Immature natural killer cell (primary cell): ENCODE results near the gene LRP1B. TPM values are rescaled to one million over a fixed set of nuclear protein-coding genes. Genes with fewer than 3 reads are reported as not detected.
A peak's percentile ranks its signal among the peaks of the same experiment; 100 is the strongest.

Source experiments
- DNase-seq, 3 donors: peaks; one replicate each; pipeline ENCODE4 v3.0.0; 2022; ENCODE audit warnings: mixed read lengths in 1 of 3
- H3K27ac Mint-ChIP-seq, 6 donors: one replicate each; pipeline ENCODE4 v1.8.0; 2020; ENCODE audit warnings: mixed read lengths in 6 of 6, mild to moderate bottlenecking in 5 of 6, inconsistent platforms in 4 of 6, moderate library complexity in 3 of 6
- H3K27me3 Mint-ChIP-seq, 3 donors: one replicate each; pipeline ENCODE4 v1.8.0; 2020 to 2021; ENCODE audit warnings: low read depth in 3 of 3, mild to moderate bottlenecking in 3 of 3, mixed read lengths in 3 of 3, moderate library complexity in 3 of 3, inconsistent platforms in 1 of 3
- H3K36me3 Mint-ChIP-seq, 3 donors: one replicate each; pipeline ENCODE4 v1.8.0; 2020; ENCODE audit warnings: mixed read lengths in 3 of 3, inconsistent platforms in 2 of 3, mild to moderate bottlenecking in 2 of 3
- H3K4me1 Mint-ChIP-seq, 2 donors: one replicate each; pipeline ENCODE4 v1.8.0; 2020; ENCODE audit warnings: inconsistent platforms in 2 of 2, mild to moderate bottlenecking in 2 of 2, mixed read lengths in 2 of 2, moderate library complexity in 1 of 2
- H3K4me3 Mint-ChIP-seq, 5 donors: one replicate each; pipeline ENCODE4 v1.8.0; 2020; ENCODE audit warnings: mild to moderate bottlenecking in 5 of 5, mixed read lengths in 5 of 5, inconsistent platforms in 3 of 5, moderate library complexity in 3 of 5
- H3K9me3 Mint-ChIP-seq, 6 donors: one replicate each; pipeline ENCODE4 v1.8.0; 2020; ENCODE audit warnings: mild to moderate bottlenecking in 6 of 6, mixed read lengths in 6 of 6, inconsistent platforms in 4 of 6, moderate library complexity in 3 of 6
- polyA plus RNA-seq, 3 donors: library from polyadenylated mRNA; unstranded; fragments of 300-500 nt; fragmentation: Illumina TruSeq; gene quantifications; one replicate each; pipeline ENCODE4 v1.2.3, GENCODE V29; 2021

LRP1B gene
- polyA plus RNA-seq, 3 donors from 2014 or later = not detected

- no peaks in the 10 kb centered on the region for H3K4me1 Mint-ChIP-seq
- no peak overlapping the region for H3K27ac Mint-ChIP-seq
- H3K36me3 Mint-ChIP-seq = no peaks in the 10 kb centered on the region
- peaks cover 5 to 44% (median 9%) of the 10 kb centered on the region in 6 donors for H3K9me3 Mint-ChIP-seq
- peaks cover 0 to 3% (median 0%) of the 10 kb centered on the region in 3 donors for H3K27me3 Mint-ChIP-seq
- H3K4me3 Mint-ChIP-seq = no peak overlapping the region
- no peak for DNase-seq
Observed at GRCh38 chr2:141417246-141417797, 713.5 kb downstream of the LRP1B start.

DNA sequence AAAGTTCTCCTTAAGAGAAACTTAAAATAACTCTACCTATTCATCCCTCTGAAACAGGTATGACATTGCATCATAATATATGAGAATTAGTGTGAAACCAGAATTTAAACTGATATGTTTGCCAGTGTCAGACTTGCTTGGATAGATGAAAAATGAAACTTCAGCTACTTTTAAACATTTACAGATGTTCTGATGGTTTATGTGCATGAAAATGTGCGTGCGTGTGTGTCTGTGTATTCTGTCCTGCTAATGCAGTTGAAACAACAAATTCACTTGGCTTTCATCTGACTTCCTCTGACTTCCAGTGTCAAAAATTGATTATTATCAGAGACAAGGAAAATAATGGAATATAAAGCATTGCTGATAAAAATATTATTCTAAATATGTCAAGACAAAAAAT, 719.4 kb downstream of the LRP1B start:
- no peak for DNase-seq
- peaks cover 0 to 3% (median 0%) of the 10 kb centered on the region in 3 donors for H3K27me3 Mint-ChIP-seq
- no peak overlapping the region for H3K4me3 Mint-ChIP-seq
- no peak overlapping the region for H3K27ac Mint-ChIP-seq
- no peaks in the 10 kb centered on the region for H3K36me3 Mint-ChIP-seq
- peaks cover 7 to 13% (median 9%) of the 10 kb centered on the region in 6 donors for H3K9me3 Mint-ChIP-seq
- no peaks in the 10 kb centered on the region for H3K4me1 Mint-ChIP-seq

- H3K9me3 Mint-ChIP-seq = peaks cover 0 to 20% (median 4%) of the 10 kb centered on the region in 6 donors
- H3K27ac Mint-ChIP-seq = no peak overlapping the region
- H3K27me3 Mint-ChIP-seq = no peaks in the 10 kb centered on the region
- no peaks in the 10 kb centered on the region for H3K36me3 Mint-ChIP-seq
- no peaks in the 10 kb centered on the region for H3K4me1 Mint-ChIP-seq
- H3K4me3 Mint-ChIP-seq = no peak overlapping the region
- DNase-seq = no peak
Observed at GRCh38 chr2:141399270-141399669, 731.5 kb downstream of the LRP1B start.

GRCh38 chr2:141393214-141393545, 737.6 kb downstream of the LRP1B start:
- Mint-ChIP-seq H3K36me3 (peaks cover 0 to 3% (median 0%) of the 10 kb centered on the region in 3 donors), H3K27ac (no peak overlapping the region), H3K4me3 (no peak overlapping the region), H3K9me3 (peaks cover 4 to 24% (median 8%) of the 10 kb centered on the region in 6 donors), H3K27me3 (no peaks in the 10 kb centered on the region), H3K4me1 (no peaks in the 10 kb centered on the region)
- no peak for DNase-seq

- no peak for DNase-seq
- Mint-ChIP-seq H3K9me3 (peaks cover 5 to 24% (median 8%) of the 10 kb centered on the region in 6 donors), H3K4me3 (no peak overlapping the region), H3K4me1 (no peaks in the 10 kb centered on the region), H3K27me3 (no peaks in the 10 kb centered on the region), H3K27ac (no peak overlapping the region), H3K36me3 (peaks cover 0 to 3% (median 0%) of the 10 kb centered on the region in 3 donors)
Observed at GRCh38 chr2:141392517-141393213, 738.2 kb downstream of the LRP1B start.

GRCh38 chr2:141386168-141386567, 744.6 kb downstream of the LRP1B start:
- no peak for DNase-seq
- H3K4me3 Mint-ChIP-seq = no peak overlapping the region
- no peak overlapping the region for H3K27ac Mint-ChIP-seq
- peaks cover 0 to 5% (median 0%) of the 10 kb centered on the region in 3 donors for H3K27me3 Mint-ChIP-seq
- H3K36me3 Mint-ChIP-seq = peaks cover 0 to 3% (median 0%) of the 10 kb centered on the region in 3 donors
- H3K4me1 Mint-ChIP-seq = peaks cover under 1 to 3% of the 10 kb centered on the region in 2 donors
- peaks cover under 1 to 48% (median 16%) of the 10 kb centered on the region in 6 donors for H3K9me3 Mint-ChIP-seq

GRCh38 chr2:141384676-141385075, 746.1 kb downstream of the LRP1B start:
- Mint-ChIP-seq H3K4me3 (no peak overlapping the region), H3K36me3 (no peaks in the 10 kb centered on the region), H3K27me3 (peaks cover 0 to 5% (median 0%) of the 10 kb centered on the region in 3 donors)

DNA sequence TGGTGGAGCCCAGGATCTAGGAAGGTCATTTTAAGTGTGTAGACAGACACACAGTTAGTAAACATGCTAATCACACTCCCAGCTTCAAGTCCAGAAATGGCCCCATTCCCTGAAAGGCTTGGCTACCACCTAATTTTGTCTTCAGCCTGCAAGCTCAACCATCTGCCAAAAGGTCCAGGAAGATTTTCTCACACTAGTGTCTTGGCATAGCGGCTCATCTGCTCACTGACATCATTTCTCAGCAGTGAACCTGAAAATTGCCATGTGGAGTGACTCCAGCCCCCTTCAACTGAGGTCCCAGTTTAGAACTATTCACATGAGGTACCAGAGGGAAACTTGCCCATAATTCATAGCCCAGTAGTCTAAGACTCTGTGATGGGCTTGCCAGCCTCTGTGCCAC, 748.9 kb downstream of the LRP1B start:
- Mint-ChIP-seq H3K27me3 (peaks cover 0 to 5% (median 0%) of the 10 kb centered on the region in 3 donors), H3K9me3 (peaks cover 0 to 58% (median 12%) of the 10 kb centered on the region in 6 donors), H3K27ac (no peak overlapping the region), H3K4me3 (no peak overlapping the region), H3K36me3 (no peaks in the 10 kb centered on the region), H3K4me1 (peaks cover 10 to 17% of the 10 kb centered on the region in 2 donors)
- DNase-seq = no peak

More at GRCh38 chr2:141384676-141385075, 746.1 kb downstream of the LRP1B start:
- Mint-ChIP-seq H3K27ac (no peak overlapping the region), H3K9me3 (peaks cover 0 to 51% (median 13%) of the 10 kb centered on the region in 6 donors), H3K4me1 (peaks cover 10 to 17% of the 10 kb centered on the region in 2 donors)
- no peak for DNase-seq

DNA sequence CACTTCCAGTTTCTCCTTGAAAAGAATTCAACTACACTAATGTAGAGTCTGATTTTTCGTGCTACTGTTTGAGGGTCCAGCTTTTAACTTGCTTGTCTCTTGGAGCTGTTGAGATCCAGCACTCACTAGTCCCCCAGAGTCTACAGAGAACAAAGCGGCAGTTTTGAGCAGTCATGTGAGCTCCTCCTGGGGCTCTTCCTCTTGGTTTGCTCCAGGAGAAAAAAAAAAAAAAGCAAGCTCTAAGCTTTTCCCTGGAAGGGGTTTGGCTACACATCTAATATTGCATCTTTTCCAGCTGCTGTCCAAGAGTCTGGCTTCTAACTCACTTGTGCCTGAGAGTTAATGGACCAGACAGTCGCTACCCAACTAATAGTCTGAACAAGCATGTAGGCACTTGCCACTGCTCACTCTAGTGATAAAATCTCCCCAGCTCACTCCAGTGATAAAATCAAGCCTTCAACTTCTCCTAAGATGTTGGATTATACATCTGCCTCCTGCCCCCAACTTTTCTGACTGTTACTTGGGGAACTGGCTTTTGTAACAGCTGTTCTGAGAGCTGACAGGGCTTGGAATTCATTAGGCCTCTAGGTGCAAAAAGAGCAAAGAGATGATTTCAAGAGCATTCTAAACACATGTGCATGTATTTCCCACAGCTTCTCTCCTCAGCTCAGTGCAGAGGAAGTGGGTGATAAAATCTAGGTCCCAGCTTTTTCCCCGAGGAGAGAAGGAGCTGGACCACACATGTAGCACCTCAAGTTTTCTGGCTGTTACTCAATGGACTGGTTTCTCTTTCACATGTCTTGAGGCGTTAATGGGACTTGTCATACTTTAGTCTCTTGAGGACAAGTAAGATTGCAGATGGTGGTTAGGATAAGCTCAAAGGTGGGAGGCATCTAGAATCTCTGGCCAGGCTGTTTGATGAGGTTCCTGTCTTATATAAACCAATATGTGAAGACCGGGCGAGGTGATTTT, 750.5 kb downstream of the LRP1B start:
- no peak overlapping the region for H3K4me3 Mint-ChIP-seq
- peaks cover 10 to 17% of the 10 kb centered on the region in 2 donors for H3K4me1 Mint-ChIP-seq
- H3K27me3 Mint-ChIP-seq = peaks cover 0 to 7% (median 0%) of the 10 kb centered on the region in 3 donors
- peaks cover 0 to 58% (median 14%) of the 10 kb centered on the region in 6 donors for H3K9me3 Mint-ChIP-seq
- H3K36me3 Mint-ChIP-seq = no peaks in the 10 kb centered on the region
- no peak overlapping the region for H3K27ac Mint-ChIP-seq
- DNase-seq = peak in 2 of 3 donors; percentile 5 to 12

- H3K9me3 Mint-ChIP-seq = peaks cover 0 to 40% (median 12%) of the 10 kb centered on the region in 6 donors
- H3K27me3 Mint-ChIP-seq = peaks cover 0 to 5% (median 0%) of the 10 kb centered on the region in 3 donors
- H3K27ac Mint-ChIP-seq = no peak overlapping the region
- no peaks in the 10 kb centered on the region for H3K4me1 Mint-ChIP-seq
- no peak overlapping the region for H3K4me3 Mint-ChIP-seq
- H3K36me3 Mint-ChIP-seq = peaks cover 0 to 3% (median 0%) of the 10 kb centered on the region in 3 donors
- DNase-seq = no peak
Observed at GRCh38 chr2:141364821-141365220, 766.0 kb downstream of the LRP1B start.

DNA sequence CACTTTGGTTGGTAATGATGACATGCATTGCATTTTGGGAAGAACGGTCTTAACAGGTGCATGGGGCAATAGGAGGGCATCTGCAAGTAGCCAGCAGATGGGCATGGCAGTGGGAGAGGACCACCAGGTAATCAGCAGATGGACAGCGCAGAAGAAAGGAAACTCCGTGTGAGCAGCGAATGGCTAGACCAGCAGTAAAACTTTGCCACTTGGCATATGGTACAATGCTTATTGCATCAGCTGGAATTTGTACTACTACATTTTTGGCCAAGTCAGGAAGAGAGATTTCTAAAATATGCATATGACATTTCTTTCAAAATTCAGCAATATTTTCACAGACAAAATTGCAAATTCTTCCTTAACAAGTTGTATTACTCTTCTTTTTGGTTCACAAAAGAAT, 768.5 kb downstream of the LRP1B start:
- peaks cover 0 to 5% (median 0%) of the 10 kb centered on the region in 3 donors for H3K27me3 Mint-ChIP-seq
- H3K36me3 Mint-ChIP-seq = peaks cover 0 to 3% (median 0%) of the 10 kb centered on the region in 3 donors
- no peak overlapping the region for H3K4me3 Mint-ChIP-seq
- no peaks in the 10 kb centered on the region for H3K4me1 Mint-ChIP-seq
- H3K9me3 Mint-ChIP-seq = peaks cover 6 to 35% (median 12%) of the 10 kb centered on the region in 6 donors
- no peak overlapping the region for H3K27ac Mint-ChIP-seq
- DNase-seq = no peak

DNA sequence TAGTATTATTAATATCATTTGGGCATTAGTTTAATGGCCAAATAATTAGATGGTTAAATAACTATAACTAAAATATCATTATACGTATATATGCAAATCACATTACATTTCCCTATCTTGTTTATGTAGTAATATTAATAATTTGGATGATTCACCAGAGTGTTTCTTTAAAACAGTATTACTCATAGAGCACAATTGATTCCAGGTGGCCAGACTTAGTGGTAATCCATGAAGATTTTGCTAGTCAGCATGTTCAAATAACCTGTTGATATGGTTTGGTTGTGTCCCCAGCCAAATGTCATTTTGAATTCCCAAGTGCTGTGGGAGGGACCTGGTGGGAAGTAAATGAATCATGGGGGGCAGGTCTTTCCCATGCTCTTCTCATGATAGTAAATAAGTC, 782.3 kb downstream of the LRP1B start:
- DNase-seq = no peak
- H3K4me3 Mint-ChIP-seq = no peak overlapping the region
- peaks cover 0 to 1% (median under 1%) of the 10 kb centered on the region in 3 donors for H3K27me3 Mint-ChIP-seq
- no peaks in the 10 kb centered on the region for H3K4me1 Mint-ChIP-seq
- H3K9me3 Mint-ChIP-seq = peaks cover 12 to 71% (median 21%) of the 10 kb centered on the region in 6 donors
- H3K27ac Mint-ChIP-seq = no peak overlapping the region
- H3K36me3 Mint-ChIP-seq = no peaks in the 10 kb centered on the region

GRCh38 chr2:141341444-141341843, 789.4 kb downstream of the LRP1B start:
- H3K9me3 Mint-ChIP-seq = peaks cover 8 to 52% (median 22%) of the 10 kb centered on the region in 6 donors

More at GRCh38 chr2:141341444-141341843, 789.4 kb downstream of the LRP1B start:
- no peak overlapping the region for H3K27ac Mint-ChIP-seq
- H3K4me3 Mint-ChIP-seq = no peak overlapping the region
- DNase-seq = no peak
- peaks cover 0 to 5% (median 0%) of the 10 kb centered on the region in 3 donors for H3K36me3 Mint-ChIP-seq
- no peaks in the 10 kb centered on the region for H3K4me1 Mint-ChIP-seq
- H3K27me3 Mint-ChIP-seq = peaks cover 0 to 2% (median 0%) of the 10 kb centered on the region in 3 donors
